HuH-7 (cell line): ENCODE results near the gene PHLDB2.
"Not testable (repeated sequence)": the region's sequence is repeated elsewhere in the genome, so short reads cannot be mapped to it uniquely, and the experiment has no call there.

Experiments
- DNase-seq: peaks from one replicate; pipeline ENCODE4 v3.0.0; 2011; ENCODE audit warnings: low spot score

The PHLDB2 gene

GRCh38 chr3:111859061-111859973 lies at the start of gene PHLDB2:
PHLDB2 (plus strand) TSS chr3:111859265; CDS start chr3:111884078, 24,813 bp downstream.
- DNase-seq, result peak; percentile 92

- DNase-seq, result no peak
These were observed 48.2 kb upstream of the PHLDB2 start for GRCh38 chr3:111810909-111811308.

- no peak for DNase-seq
These were observed 47.3 kb upstream of the PHLDB2 start for GRCh38 chr3:111811811-111812210.

- no peak for DNase-seq
These were observed 46.4 kb upstream of the PHLDB2 start for GRCh38 chr3:111812701-111813100.

GRCh38 chr3:111813441-111813840 lies 45.6 kb upstream of the PHLDB2 start:
- DNase-seq, result no peak

GRCh38 chr3:111813979-111814378 lies 45.1 kb upstream of the PHLDB2 start:
- DNase-seq, result no peak

- DNase-seq, result not testable (repeated sequence)
These were observed 42.3 kb upstream of the PHLDB2 start for GRCh38 chr3:111816771-111817170.

- DNase-seq, result no peak
These were observed 39.1 kb upstream of the PHLDB2 start for GRCh38 chr3:111819927-111820326.

GRCh38 chr3:111820651-111821050 lies 38.4 kb upstream of the PHLDB2 start:
- DNase-seq, result no peak

- DNase-seq, result no peak
These were observed 37.2 kb upstream of the PHLDB2 start for GRCh38 chr3:111821891-111822290.

- no peak for DNase-seq
These were observed 36.3 kb upstream of the PHLDB2 start for GRCh38 chr3:111822804-111823203.

GRCh38 chr3:111823341-111823855 lies 35.7 kb upstream of the PHLDB2 start:
- no peak for DNase-seq

- DNase-seq, result no peak
These were observed 34.7 kb upstream of the PHLDB2 start for GRCh38 chr3:111824351-111824750.

GRCh38 chr3:111827871-111828270 lies 31.2 kb upstream of the PHLDB2 start:
- no peak for DNase-seq

- DNase-seq, result no peak
These were observed 30.5 kb upstream of the PHLDB2 start for GRCh38 chr3:111828530-111828929.

- no peak for DNase-seq
These were observed 30.0 kb upstream of the PHLDB2 start for GRCh38 chr3:111829023-111829422.

- DNase-seq, result no peak
These were observed 27.2 kb upstream of the PHLDB2 start for GRCh38 chr3:111831840-111832239.

GRCh38 chr3:111837112-111837511 lies 22.0 kb upstream of the PHLDB2 start:
- no peak for DNase-seq

GRCh38 chr3:111838133-111838532 lies 20.9 kb upstream of the PHLDB2 start:
- no peak for DNase-seq

- DNase-seq, result no peak
These were observed 13.0 kb upstream of the PHLDB2 start for GRCh38 chr3:111846039-111846438.

- DNase-seq, result no peak
These were observed 12.3 kb upstream of the PHLDB2 start for GRCh38 chr3:111846717-111847116.

- no peak for DNase-seq
These were observed 10.8 kb upstream of the PHLDB2 start for GRCh38 chr3:111848283-111848682.

GRCh38 chr3:111848778-111849177 lies 10.3 kb upstream of the PHLDB2 start:
- DNase-seq, result no peak

GRCh38 chr3:111850537-111850936 lies 8.5 kb upstream of the PHLDB2 start:
- DNase-seq, result no peak
